Urothelium cell line (cell line): ENCODE results near the gene NME3.

Experiments used
- DNase-seq: peaks from one replicate; pipeline ENCODE4 v3.0.0; 2011; ENCODE audit warnings: low spot score, mixed read lengths
- FAIRE-seq: peaks from 2 replicates; lab custom pipeline; 2011; peaks lifted over from hg19 to GRCh38; lab: Jason Lieb, UNC

The NME3 gene

DNA sequence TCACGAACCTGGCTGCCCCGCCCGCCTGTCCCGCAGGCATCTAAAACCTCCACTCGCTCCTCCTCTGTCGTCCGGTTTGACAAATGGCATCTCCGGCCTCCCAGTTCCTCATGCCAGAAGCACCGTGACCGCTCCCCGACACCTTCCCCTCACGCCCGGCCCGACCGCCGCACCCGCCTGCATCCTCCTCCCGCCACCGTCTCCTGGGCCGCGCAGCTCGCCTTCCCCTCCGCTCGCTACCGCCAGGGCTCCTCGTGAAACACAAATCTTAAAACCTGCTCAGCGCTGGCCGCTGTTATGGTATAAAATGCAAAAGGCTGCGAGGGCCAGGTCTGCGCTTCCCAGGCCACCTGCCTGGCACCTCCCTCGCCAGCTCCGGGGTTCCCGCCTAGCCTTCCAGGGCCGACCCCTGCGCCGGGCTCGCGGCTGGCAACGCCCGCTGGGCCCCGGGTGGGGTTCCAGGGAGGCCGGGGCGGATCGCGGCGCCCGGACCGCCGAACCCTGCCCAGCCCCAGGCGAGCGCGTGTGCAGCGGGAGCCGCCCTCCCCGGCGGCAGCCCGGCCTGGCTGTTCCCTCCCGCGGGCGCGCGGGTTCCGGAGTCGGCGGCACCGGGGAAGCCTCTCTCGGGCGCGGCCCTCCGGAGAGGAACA lies 10.5 kb upstream of the NME3 start:
- FAIRE-seq (no peak), DNase-seq (no peak)

GRCh38 chr16:1781254-1781653 lies 9.9 kb upstream of the NME3 start:
- DNase-seq (no peak), FAIRE-seq (peak; percentile 27)

DNA sequence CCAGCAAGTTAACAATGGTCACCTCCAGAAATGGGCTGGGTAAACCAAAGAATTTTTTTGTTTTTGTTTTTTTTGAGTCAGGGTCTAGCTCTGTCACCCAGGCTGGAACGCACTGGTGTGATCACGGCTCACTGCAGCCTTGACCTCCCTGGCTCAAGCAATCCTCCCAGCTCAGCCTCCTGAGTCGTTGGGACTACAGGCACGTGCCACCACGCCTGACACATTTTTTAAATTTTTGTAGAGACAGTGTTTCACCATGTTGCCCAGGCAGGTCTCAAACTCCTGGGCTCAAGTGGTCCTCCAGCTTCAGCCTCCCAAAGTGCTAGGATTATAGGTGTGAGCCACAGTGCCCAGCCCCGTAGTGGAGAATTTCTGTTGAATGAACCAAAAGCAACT lies 9.3 kb upstream of the NME3 start:
- no peak for FAIRE-seq
- DNase-seq: no peak

DNA sequence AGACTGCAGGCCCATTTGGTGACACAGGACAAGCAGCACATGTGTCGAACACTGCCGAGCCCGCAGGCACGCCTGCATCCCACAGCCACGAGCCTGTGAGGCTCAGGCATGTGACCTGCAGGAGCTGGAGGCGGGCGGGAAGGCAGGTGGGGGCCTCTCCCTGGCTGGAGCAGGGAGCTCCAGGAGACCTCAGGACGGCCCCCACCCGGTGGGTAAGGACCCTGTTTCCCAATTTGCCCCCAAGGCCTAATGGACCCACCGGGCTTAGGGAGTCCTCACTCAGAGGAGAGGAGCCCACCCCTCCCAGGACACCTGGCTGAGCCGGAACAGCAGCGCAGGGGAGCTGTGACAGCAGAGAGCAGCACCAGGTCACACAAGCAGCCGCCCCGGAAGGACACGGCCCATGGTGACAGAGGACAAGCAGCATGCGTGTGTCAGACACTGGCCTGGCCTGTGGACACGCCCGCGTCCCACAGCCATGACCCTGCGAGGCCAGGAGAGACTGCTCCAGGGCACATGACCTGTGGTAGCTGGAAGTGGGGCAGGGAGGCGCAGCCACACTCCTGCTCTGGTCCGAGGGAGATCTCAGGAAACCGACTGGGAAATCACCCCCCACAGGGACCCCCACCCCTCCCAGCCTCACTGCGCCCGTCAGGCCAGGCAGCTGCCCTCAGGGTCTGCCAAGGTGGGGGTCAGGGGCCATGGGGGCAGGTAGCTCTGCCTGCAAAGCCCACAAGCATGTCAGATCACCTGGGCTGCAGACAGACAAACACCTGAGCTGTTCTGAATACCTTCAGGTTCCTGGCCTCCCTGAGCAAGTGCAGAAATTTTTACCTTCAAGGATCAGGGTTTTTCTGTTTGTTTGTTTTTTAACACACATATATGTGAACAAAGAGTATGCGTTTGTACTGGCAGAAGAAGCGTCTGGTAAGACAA lies 8.7 kb upstream of the NME3 start:
- DNase-seq (no peak), FAIRE-seq (no peak)

DNA sequence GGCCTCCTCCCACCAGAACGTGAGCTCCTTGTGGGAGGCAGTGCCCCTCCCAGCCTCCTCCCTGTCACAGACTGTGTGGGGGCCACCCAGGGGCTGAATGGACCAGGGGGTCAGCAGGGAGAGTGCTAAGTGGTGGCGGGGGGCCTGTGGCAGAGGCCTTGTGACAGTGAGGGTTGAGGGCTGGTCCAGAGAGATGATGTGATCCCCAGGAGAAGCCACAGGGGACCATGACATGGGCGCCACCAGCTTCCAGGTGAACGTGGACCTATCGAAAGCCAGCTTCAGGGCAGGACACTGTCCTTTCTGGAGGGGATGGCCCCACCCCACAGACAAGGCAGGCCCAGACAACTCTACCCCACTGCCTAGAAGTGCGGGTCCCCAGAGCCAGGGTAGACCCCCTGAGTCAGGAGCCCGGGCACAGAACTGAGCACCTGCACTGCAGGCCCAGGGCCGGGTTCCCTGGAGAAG lies 7.9 kb upstream of the NME3 start:
- DNase-seq (no peak), FAIRE-seq (no peak)

DNA sequence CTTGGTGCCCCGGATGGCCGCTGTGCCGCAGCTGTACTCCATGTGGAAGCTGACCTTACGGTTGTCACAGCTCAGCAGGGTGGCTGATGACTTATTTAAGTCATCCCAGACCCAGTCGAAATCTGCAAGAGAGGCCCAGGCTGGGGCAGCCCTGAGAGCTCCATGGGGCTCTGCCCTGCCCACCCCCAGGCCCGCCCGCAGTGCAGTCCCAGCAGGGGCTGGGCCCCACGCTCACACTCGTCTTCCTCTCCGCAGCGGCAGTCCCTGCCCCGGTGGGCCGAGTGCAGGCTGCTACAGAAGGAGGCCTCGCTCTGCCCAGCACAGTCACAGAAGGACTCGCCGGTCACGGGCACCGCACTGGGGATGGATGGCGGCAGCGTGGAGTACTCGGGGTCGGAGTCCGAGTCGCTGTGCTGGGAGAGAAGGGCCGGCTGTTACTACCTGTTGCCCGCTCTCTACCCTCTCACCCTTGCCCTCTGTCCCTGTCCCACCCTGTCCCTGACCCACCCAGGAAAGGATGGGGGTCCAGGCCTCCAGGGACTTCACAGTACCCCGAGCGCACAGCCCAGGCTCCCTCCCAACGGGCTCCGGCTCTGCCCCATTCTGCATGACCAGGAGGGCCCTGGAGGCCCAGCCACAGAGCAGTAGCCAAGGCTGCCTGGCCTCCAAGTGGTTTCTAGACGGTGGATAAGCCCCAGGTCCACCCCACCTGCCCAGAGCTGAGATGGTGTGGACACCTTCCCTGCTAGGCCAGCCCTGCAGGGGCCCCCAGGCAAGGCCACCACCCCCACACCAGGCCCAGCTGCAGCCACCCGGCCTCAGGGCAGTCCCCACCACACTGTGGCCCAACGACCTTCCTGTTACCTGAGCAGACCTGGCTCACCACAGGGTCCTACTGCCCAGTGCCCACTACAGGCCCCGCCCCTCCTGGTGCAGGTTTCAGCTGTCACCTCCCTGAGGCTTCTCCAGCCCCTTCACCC lies 7.1 kb upstream of the NME3 start:
- FAIRE-seq (no peak), DNase-seq (no peak)

DNA sequence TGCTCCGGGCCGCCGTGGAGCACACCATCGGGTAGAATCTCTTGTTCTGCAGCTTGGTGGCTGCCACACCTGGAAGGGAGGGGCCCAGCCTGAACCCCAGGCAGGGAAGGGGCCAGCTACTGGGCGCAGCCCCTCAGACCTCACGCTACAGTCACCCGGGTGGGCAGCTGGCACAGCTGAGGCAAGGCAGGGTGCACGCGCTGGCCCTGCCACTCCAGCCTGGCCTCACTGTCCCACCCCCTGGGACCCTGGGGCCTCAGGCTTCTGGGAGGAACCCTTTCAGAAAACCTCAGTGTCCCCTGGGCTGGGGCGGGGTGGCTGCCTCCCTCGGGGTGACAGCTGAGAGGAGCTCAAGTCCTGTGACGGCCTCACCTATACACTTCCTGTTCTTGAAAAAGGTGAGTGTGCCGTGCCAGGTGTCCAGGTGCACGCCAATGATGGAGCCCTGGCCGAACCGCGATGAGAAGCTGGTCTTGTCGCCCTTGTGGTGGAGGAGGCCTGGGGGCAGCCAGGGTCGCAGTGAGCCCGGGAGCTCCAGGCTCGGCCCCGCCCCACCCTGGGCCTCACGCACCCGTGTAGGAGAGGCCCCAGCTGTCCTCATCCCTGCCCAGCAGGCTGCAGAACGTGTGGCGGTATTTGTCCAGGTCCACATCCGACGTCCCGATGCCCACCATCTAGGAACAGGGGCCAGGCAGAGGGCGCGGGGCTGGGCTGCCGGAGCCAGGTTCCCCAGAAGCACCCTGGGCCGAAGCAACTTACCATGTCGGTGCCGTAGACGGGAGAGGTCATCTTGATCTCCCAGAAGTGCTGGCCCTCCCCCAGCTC lies 6.2 kb upstream of the NME3 start:
- DNase-seq: no peak
- no peak for FAIRE-seq

GRCh38 chr16:1776991-1777374 lies 5.6 kb upstream of the NME3 start:
- DNase-seq (no peak), FAIRE-seq (no peak)

GRCh38 chr16:1776672-1776955 lies 5.3 kb upstream of the NME3 start:
- DNase-seq (no peak), FAIRE-seq (no peak)

DNA sequence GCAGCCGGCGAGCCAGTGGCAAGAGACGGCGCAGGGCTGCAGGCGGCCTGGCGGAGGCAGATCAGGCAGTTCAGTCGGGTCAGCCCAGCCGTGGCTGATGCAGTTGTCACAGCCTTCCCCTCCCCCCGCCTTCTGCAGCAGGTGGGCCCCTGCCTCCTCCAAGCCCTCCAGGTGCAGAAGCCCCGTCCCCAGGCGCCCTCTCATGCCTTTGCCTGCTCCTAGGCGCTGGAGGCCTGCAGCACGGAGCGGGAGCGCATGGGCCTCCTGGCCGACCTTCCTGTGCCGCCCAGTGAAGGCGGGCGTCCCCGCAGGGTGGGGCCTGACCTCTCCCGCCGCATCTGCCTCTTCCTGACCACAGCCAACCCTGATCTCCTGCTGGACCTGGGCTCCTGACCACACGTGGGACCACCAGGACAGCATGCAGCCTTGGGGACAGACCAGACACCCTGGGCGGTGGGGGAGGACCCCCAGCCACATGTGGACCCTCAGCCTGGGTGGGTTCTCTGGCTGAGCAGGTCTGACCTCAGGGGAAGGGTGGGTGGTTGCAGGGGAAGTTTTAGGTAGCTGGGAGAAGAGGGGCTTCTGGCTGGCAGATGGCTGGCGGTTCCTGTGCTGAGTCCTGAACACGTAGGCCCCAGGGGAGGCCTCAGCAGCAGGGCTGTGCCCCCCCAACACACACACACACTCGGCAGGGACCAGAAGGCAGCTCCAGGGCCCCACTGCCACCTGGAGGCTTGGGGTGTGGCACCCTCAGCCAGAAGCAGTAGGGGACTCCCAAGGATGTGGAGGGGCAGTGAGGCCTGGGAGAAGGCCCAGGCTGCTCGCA lies 4.7 kb upstream of the NME3 start:
- no peak for FAIRE-seq
- no peak for DNase-seq

GRCh38 chr16:1775006-1775845 lies 3.9 kb upstream of the NME3 start:
- no peak for DNase-seq
- no peak for FAIRE-seq

DNA sequence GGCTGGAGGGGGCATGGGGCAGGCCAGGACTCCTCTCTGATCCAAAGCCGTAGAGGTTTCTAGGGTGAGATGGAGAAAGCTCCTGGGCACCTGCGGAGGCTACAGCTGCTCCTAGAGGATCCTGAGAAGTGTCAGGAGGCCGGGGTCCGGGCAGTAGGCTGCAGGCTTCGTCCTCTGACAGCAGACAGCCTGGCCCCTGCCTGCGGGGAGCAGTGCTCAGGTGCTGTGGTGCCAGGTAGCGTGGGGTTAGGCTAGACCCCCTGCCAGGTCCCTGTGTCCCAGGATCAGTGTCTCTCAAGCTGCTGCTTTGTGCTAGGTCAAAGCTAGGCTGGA lies 3.1 kb upstream of the NME3 start:
- no peak for DNase-seq
- no peak for FAIRE-seq

DNA sequence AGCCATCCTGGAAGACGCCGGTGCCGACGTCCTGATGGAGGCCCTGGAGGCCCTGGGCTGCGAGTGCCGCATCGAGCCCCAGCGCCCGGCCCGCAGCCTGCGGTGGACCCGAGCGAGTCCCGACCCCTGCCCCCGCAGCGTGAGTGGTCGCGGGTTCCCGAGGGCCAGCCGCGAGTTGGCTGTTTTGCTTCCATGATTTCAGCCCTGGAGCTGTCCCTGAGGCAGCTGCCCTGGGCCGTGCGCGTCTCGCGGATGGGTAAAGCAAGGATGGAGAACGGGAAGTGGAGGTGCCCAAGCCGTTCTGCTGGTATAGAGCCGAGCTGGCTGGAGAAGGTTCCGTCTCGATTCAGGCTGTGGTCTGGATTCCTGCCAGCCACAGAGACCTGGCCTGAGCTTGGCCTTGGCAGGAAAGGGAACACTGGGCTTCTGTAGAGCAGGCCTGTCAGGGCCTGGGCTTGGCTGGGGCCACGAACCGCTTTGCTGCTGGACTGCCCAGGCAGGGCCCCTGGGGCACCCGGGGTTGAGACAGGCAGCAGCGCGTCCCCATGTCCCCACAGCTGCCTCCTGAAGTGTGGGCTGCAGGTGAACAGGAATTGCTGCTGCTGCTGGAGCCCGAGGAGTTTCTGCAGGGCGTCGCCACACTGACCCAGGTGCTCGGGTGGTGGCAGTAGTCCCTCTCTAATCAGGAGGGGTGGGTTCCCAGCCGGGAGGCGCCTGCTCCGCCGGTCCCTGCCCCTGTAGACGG lies 2.5 kb upstream of the NME3 start:
- FAIRE-seq: no peak
- DNase-seq: no peak

- peak; percentile 87 for DNase-seq
- FAIRE-seq: peak; percentile 92
Measured at GRCh38 chr16:1772908-1773702, 1.8 kb upstream of the NME3 start, which contains the start of gene MRPS34. MRPS34 (minus strand) TSS chr16:1773134; CDS start chr16:1773119, 15 bp downstream.

DNA sequence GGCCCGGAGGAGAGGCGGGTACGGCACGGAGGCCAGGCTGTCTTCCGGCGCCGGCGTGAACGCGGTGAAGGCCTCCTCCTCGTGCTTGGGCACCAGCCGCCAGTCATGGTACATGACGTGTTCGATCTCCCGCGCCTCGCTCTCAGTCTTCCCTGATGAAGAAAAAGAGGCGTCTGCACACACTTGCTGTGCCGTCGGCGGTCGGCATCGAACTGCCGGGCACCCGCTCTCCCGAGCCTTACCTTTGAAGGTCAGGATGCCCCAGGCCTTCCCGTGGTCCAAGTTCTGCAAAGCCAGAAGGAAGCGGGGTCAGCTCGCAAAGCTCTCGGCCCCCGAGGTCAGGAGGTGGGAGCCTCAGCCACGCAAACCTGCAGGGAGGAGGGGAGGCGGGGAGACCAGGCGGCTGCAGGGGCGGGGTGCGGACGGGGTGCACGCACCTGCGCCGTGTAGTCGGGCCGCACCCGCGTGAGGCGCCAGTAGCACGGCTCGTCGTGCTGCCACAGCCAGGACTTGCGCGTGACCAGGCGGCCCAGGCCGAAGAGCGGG lies 1.1 kb upstream of the NME3 start, which contains the start of gene EME2:
TSS of gene EME2 (plus strand) at position 449 of the 546 bp plus-strand sequence. CDS start 418 bp downstream, outside the sequence.
- FAIRE-seq (no peak), DNase-seq (no peak)

- peak; percentile 75 for FAIRE-seq
- DNase-seq: no peak
Measured at GRCh38 chr16:1771864-1772361, 570 bp upstream of the NME3 start.
